T-helper 22 cell (primary cell): Measurements from ENCODE around the gene FBXL3.
A peak's percentile ranks its signal among the peaks of the same experiment; 100 is the strongest.
"Not testable (repeated sequence)": the region's sequence is repeated elsewhere in the genome, so short reads cannot be mapped to it uniquely, and the experiment has no call there.

Source experiments
- DNase-seq: peaks from one replicate; pipeline ENCODE4 v3.0.0-alpha.2; 2020; ENCODE audit warnings: low read depth

Gene FBXL3

DNA sequence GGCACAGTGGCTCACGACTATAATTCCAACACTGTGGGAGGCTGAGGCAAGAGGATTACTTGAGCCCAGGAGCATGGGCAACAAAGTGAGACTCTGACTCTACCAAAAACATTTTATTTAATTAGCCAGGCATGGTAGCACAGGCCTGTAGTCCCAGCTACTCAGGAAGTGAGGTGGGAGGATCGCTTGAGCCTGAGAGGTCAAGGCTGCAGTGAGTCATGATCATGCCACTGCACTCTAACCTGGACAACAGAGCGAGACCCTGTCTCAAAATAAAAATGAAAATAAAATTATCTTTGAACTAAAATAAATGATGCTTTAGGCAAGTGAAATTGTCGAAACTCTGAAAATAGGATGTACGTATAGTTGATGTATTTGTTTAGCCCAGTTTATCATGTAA lies 43.3 kb downstream of the FBXL3 start:
- no peak for DNase-seq

DNA sequence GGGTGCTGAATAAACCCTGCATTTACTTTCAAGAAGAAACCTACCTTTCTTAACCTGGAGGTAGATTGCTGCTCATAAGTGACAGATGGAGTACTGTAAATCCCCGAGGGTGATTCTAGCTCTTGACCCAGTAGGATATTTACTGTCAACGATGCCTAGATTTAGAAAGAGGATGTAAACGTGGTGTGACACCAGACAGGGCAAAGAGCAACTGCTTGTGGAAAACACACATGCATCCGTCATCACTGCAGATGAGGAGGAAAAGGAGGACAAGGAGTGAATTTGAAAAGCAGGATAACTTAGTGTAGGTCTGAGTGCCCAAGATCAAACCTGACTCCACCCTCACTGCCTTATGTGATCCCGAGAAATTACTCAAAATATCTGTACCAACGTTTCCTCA lies 44.9 kb downstream of the FBXL3 start:
- no peak for DNase-seq

DNA sequence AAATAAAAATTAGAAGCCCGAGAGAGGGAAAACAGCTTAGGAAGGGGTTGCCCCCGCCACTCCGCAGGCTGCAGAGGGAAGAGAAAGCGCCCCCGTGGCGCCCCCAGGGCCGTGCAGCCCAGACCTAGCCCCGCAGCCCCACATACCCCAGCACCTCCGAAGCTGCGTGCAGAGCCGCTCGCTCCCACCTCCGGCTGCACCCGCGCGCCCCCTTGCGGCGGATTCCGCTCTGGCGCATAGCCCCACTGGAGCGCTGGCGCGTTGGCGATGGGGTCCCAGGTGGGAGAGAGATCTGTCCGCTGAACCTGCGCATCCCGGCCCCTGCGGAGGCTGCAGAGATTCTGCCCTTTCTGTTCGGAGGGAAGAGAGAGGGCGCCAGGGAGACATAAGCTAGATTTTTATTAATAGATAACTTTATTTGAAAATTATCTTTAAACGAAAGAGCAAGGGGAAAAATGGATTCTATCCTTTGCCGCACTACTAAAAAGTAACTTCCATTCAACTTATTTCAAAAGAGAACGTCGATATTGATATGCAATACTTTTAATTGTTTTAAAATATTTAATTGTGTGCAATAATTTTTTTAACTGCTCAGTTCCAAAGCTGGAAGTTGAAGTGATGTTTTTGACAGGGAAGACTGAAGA lies 46.8 kb downstream of the FBXL3 start:
- DNase-seq, result peak; percentile 57

DNA sequence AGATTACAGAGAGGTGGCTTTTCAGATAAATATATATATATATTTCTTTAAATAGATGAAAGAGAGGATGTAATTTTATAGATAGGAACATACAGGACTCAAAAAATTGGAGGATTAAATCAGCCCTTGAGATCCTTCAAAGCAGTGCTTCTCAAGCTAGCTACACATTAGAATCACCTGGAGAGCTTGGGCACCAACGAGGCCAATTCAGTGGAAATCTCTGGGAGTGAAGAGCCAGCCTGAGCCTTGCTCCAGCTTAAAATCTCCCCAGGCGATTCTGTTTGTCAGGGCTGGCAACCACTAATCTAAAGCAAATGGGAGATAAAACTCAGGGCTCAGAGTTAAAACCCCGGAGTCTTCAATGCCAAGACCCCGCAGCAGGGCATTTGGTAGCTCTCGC lies 50.0 kb downstream of the FBXL3 start:
- DNase-seq, result no peak

DNA sequence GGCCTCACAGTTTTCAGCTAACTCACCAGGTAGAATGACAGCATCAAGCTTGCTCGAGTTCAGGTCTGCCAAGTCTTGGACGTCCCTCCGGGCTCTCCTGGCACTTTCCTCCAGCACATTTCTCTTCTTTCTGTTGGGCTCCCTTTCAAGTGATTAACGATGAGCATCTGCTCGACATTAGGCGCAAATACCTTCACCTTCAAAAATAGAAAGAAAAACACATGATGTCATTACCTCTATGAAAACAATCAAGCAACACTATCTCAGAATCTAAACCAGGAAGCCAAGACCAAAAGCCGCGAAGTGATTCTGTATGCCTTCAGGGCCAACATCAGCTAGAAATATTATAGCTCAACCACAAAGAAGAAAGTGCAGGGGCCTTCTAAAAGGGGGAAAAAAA lies 50.5 kb downstream of the FBXL3 start:
- no peak for DNase-seq

DNA sequence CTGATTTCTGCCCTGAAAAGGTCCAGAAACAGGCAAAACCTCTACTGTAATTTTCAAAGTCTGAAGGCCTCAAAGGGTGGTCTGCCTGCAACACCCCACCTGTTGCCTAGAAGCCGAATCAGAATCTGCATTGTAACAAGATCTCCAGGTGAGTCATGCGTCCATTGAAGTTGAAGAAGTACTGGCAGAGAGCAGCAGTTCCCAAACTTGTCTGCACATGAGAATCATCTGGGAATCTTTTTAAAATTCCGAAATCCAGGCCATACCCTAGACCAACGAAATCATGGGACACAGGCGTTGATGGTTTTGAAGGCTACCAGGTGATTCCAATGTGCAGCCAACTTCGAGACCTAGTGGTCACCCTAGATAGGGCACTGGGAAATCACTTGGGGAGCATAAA lies 51.1 kb downstream of the FBXL3 start:
- no peak for DNase-seq

DNA sequence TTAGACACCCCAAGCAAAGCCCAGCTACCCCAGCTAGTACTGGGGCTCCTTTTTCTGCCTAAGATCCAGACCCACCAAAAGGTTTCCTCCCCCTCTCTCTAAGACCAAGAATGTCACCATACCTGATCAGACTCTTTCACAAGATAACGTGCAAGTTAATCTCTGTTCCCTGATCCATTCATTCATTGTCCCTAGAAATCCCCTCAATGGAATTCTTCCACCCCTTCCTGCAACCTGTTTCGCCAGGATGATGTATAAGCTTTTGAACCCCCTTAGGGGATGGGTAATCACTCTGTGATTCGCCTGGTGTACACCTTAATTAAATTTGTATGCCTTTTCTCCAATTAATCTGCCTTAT lies 52.4 kb downstream of the FBXL3 start:
- DNase-seq, result no peak

DNA sequence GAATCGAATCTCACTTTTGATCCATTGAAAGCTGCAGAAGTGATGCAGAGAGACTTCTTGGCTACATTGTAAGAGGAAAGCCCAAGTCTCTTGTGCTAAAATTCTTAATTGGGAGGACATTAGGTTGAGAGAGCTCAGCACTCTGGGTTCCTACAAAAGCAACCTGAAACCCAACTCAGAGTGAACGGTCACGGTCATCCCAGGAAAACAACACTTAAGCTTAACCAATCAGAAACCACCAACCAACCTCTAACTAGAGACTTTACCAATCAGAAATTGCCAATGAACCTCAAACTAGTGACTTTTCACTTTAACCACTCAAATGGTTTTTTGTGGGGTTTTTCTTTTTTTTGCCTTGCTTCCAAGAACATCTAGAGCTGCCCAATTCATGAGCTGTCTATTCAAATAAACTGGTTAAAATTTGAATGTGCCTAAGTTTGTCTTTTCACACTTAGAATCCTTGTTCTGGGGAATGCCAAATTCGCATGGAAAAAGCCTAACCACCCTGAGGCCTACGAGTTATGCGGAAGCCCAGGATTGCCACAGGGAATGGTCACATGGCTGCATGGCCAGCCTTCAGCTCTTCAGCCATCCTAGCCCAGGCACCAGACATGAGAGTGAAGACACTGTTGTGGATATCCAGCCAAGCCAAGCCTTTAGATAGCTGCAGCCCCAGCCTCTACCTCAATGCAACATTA lies 52.9 kb downstream of the FBXL3 start:
- no peak for DNase-seq

DNA sequence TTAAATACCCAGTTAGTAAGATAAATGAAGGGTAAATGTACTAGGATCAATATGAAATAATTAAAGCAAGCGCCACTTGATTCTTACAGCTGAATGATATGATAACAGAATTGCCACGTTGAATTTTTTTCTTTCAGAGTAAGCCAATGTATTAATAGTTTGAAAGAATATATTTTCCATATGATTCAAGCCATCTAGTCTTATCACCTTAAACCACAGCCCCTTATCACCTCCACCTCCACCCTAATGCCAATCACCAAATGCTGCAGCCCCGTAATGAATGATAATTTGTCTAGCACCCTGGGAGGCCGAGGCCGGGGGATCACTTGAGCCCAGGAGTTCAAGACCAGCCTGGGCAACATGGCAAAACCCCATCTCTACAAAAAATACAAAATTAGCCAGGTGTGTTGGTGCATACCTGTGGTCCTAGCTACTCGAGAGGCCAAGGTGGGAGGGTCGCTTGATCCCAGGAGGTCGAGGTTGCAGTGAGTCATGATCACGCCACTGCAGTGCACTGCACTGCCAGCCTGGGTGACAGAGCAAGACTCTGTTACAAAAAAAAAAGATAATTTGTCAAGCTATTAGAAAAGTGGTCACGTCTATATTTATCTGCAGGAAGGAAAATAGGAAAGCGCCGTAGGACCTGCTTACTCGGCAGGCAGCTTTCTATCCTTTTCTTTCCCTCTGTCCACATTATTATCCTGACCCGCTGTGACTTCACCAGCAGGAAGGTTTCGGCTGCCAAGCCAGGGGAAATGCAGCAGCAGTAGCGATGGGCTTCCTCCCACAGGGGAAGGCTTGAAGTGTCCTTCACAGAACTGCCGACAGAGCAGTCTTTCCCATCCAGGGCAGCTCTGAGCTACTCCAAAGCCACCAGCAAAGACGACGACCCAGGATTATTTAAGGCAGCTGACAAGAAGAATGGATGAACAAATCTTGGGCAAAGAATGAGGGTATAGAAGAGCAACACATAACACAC lies 54.8 kb downstream of the FBXL3 start:
- no peak for DNase-seq

DNA sequence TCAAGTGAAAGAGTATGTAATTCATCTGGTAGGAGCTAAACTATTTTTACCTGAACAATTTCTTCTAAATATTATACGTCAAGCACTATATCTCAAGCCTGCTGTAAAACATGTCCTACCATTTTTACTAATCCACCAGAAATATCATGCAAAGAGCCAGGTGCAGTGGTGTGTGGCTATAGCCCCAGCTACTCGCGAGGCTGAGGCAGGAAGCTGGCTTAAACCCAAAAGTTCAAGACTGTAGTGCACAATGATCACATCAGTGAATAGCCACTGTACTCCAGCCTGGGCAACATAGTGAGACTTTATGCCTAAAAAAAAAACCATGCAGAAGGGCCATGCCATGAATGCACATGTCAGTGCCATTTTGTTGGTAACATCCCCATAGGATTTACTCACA lies 55.7 kb downstream of the FBXL3 start:
- no peak for DNase-seq

DNA sequence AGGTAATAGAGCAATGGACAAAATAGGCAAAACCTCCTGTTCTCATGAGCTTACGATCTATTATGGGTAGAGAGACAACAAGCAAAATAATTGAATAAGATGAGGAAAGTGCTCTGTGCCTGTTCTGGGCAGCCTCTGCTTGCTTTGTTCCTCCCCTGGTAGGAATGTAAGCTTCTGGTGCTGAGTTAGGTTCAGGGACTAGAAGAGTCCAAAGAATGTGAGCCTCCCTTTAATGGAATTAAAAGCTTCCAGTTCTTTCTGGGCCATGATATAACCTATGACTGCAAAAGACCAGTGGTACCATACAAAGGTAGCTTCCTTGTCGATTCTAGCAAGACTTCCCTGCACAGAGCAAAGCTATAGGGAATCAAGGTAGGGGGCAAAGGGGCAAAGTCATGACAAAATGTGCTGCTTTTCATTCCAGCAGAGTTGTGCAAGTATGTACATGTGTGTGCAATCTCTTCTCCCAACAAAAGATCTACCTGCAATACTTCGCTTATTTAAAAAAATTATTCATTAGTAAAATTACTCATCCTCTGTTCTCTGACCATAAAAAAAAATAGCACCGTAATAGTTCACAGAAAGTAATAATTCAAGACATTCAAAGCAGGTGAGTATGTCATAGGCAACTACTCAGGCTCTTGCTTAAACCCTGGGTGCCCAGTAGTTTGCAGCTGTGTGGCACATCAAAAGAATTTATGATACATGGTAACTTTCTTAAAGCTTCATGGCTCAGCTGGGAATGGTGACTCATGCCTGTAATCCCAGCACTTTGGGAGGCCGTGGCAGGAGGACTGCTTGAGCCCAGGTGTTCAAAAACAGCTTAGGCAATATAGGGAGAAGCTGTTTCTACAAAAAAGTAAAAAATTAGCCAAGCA lies 57.2 kb downstream of the FBXL3 start:
- DNase-seq, result no peak

DNA sequence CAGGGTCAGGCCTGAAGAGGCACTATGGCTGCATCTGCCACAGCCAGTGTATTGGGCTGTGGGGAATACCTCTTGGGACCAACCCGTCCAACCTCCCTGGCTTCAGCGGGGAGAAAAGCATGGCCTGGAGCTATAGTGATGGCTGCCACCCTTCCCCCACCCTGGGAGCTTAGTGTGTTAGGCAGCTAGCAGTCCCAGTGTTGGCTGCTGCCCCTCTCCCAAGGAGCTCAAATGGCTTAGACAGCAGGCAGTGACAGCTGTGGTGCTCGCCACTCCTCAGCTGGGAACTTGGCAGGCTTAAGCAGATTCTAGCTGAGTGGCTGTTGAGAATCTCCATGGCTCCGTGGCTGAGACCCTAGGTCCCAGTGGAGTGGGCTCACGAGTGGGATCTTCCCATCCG lies 58.9 kb downstream of the FBXL3 start:
- no peak for DNase-seq

DNA sequence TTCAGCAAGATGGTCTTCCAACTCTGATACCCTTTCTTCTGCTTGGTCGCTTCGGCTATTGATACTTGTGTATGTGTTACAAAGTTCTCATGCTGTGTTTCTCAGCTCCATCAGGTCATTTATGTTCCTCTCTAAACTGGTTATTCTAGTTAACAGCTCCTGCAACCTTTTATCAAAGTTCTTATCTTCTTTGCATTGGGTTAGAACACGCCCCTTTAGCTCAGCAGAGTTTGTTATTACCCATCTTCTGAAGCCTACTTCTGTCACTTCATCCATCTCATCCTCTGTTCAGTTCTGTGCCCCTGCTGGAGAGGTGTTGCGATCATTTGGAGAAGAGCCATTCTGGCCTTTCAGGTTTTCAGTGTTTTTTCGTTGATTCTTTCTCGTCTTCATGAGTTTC lies 59.9 kb downstream of the FBXL3 start:
- no peak for DNase-seq

DNA sequence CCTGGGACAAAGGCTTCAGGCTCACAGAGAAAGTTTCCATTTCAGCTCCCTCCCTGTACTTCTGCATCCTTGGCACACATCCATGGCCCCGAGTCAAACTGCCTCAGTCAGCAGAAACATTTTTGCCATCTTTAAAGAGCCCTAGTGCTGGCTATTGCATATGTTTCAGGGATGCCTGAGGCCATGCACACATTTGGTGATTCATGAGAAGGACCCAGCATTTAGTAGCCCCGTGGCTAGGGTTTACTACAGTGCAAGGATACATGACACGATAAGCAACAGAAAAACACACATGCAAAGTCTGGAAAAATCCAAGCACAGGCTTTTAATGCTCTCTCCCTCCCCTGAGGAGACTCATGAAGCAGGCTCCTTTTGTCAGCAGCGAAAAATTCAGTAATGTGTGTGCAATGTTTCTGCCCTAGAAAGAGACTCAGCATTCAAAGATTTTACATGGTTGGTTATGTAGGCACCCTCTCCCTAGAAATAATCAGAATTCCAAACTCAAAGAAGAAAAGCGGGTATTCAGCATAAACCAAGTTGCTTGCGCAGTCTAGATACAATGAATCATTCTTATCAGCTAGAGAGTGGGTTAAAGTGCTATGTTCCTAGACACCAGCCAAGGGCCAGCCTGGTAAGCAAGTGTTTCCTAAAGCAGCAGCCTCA lies 61.1 kb downstream of the FBXL3 start:
- no peak for DNase-seq

DNA sequence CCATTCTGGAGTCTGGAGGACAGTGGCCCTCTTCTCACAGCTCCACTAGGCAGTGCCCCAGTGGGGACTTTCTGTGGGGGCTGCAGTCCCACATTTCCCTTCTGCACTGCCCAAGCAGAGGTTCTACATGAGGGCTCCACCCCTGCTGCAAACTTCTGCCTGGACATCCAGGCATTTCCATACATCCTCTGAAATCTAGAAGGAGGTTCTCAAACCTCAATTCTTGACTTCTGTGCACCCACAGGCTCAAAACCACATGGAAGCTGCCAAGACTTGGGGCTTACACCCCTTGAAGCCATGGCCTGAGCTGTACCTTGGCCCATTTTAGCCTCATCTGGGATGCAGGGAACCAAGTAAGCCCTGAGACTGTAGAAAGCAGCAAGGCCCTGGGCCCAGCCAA lies 67.2 kb downstream of the FBXL3 start:
- DNase-seq, result not testable (repeated sequence)

DNA sequence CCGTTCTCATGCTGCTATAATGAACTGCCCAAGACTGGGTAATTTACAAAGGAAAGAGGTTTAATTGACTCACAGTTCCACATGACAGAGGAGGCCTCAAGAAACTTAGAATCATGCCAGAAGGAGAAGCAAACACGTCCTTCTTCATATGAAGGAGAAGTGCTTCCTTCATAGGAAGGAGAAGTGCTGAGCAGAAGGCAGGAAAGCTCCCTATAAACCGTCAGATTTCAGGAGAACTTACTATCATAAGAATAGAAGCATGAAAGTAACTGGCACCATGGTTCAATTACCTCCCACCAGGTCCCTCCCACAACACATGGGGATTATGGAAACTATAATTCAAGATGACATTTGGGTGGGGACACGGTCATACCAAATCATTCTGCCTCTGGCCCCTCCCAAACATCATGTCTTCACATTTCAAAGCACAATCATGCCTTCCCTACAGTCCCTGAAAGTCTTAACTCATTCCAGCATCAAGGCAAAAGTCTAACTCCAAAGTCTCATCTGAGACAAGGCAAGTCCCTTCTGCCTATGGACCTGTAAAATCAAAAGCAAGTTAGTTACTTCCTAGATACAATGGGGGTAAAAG lies 68.0 kb downstream of the FBXL3 start:
- no peak for DNase-seq

DNA sequence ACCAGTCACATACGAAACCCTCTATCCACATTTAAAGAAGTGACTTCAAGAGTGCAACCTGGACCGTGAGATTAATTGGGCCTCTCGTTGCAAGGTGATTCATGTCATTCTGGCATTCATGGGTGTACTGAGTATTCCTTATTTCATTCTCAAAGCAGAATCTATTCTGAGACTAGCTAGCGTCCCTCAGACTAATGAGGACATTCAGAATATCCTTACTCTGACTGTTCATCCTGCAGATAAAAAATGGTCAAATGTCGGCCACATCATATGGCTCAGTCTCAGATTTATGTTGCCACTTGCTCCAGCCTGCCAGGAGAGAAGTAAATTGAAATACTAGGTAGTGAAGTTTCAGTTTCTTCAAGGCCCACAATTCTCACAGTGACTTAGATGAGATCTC lies 71.3 kb downstream of the FBXL3 start:
- no peak for DNase-seq
